Fibroblast of skin of abdomen (primary cell): ENCODE measurements around the gene FOXC1.

ENCODE experiments used
- DNase-seq: peaks from one replicate; pipeline ENCODE4 v3.0.0-alpha.2; 2013

FOXC1 gene

GRCh38 chr6:1644516-1645060 lies 34.9 kb downstream of the FOXC1 start:
- no peak for DNase-seq

GRCh38 chr6:1645466-1646185 lies 35.9 kb downstream of the FOXC1 start:
- DNase-seq: peak; percentile 43

- no peak for DNase-seq
These were observed 41.6 kb downstream of the FOXC1 start for GRCh38 chr6:1651362-1651761.

- DNase-seq: no peak
These were observed 43.1 kb downstream of the FOXC1 start for GRCh38 chr6:1652842-1653241.

GRCh38 chr6:1654054-1654453 lies 44.3 kb downstream of the FOXC1 start:
- DNase-seq: no peak

- no peak for DNase-seq
These were observed 47.5 kb downstream of the FOXC1 start for GRCh38 chr6:1657116-1657770.

- DNase-seq: no peak
These were observed 48.1 kb downstream of the FOXC1 start for GRCh38 chr6:1657771-1658165.

- DNase-seq: no peak
These were observed 48.7 kb downstream of the FOXC1 start for GRCh38 chr6:1658212-1659005.

GRCh38 chr6:1659816-1660215 lies 50.1 kb downstream of the FOXC1 start:
- no peak for DNase-seq

GRCh38 chr6:1662534-1662933 lies 52.8 kb downstream of the FOXC1 start:
- peak; percentile 77 for DNase-seq
